ENCODE measurements around the gene ODR4.

GRCh38 chr1:186438567-186438966 is 62.9 kb downstream of the ODR4 start:
- no peak for TF ChIP-seq CTCF (conservative IDR thresholded peaks at IDR 0.05; ENCODE audit: low read depth, low read length)
- TF ChIP-seq POLR2A (IDR thresholded peaks at IDR 0.05; ENCODE audit: low read depth, low read length) = no peak
- TF ChIP-seq BHLHE40 (IDR thresholded peaks at IDR 0.05; ENCODE audit: low read depth, low read length) = no peak
- TF ChIP-seq RCOR1 (IDR thresholded peaks at IDR 0.05; ENCODE audit: insufficient replicate concordance, low read length) = no peak
- TF ChIP-seq USF2 (IDR thresholded peaks at IDR 0.05; ENCODE audit: low read depth, low read length) = no peak
- no peak for TF ChIP-seq NFE2L2 (IDR thresholded peaks at IDR 0.05; ENCODE audit: low read depth, low read length)
- TF ChIP-seq, protein P1, sequence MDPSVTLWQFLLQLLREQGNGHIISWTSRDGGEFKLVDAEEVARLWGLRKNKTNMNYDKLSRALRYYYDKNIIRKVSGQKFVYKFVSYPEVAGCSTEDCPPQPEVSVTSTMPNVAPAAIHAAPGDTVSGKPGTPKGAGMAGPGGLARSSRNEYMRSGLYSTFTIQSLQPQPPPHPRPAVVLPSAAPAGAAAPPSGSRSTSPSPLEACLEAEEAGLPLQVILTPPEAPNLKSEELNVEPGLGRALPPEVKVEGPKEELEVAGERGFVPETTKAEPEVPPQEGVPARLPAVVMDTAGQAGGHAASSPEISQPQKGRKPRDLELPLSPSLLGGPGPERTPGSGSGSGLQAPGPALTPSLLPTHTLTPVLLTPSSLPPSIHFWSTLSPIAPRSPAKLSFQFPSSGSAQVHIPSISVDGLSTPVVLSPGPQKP (IDR thresholded peaks at IDR 0.05; ENCODE audit: borderline replicate concordance, low read depth, low read length) = no peak
- TF ChIP-seq CEBPB (IDR thresholded peaks at IDR 0.05; ENCODE audit: low read depth, low read length) = no peak
- no peak for TF ChIP-seq CHD1 (IDR thresholded peaks at IDR 0.05; ENCODE audit: low read depth, low read length)
- no peak for TF ChIP-seq RFX5 (IDR thresholded peaks at IDR 0.05; ENCODE audit: low read depth, low read length)
- TF ChIP-seq MXI1 (IDR thresholded peaks at IDR 0.05; ENCODE audit: borderline replicate concordance, low read depth, low read length) = no peak
- no peak for TF ChIP-seq SMC3 (IDR thresholded peaks at IDR 0.05; ENCODE audit: low read depth, low read length)
- TF ChIP-seq MAFK (IDR thresholded peaks at IDR 0.05; ENCODE audit: low read depth, low read length) = no peak

Measured in IMR-90 (cell line).